Osteoblast (primary cell): Measurements from ENCODE around the gene OVOL1. TPM values are rescaled to one million over a fixed set of nuclear protein-coding genes. Genes with fewer than 3 reads are reported as not detected.
A peak's percentile ranks its signal among the peaks of the same experiment; 100 is the strongest.

Experiments used
- DNase-seq: peaks from one replicate; pipeline ENCODE4 v3.0.0; 2011; ENCODE audit warnings: low spot score, mixed read lengths; ENCODE audit not compliant: insufficient read length; ENCODE audit errors: missing footprints
- H2AFZ ChIP-seq: 2 replicates; pipeline ENCODE4 v1.6.0; 2011; ENCODE audit warnings: mild to moderate bottlenecking, low read length
- H3K27ac ChIP-seq: 2 replicates; pipeline ENCODE4 v1.5.1; 2011; ENCODE audit warnings: mild to moderate bottlenecking, low read depth, low read length, moderate library complexity
- H3K27me3 ChIP-seq: 2 replicates; pipeline ENCODE4 v1.6.0; 2012; ENCODE audit warnings: mild to moderate bottlenecking, control low read depth, inconsistent platforms, low read length, moderate library complexity; ENCODE audit not compliant: insufficient read depth
- H3K36me3 ChIP-seq: 2 replicates; pipeline ENCODE4 v1.5.1; 2011; ENCODE audit warnings: mild to moderate bottlenecking, low read length, control low read depth, moderate library complexity; ENCODE audit not compliant: insufficient read depth
- H3K4me1 ChIP-seq: 2 replicates; pipeline ENCODE4 v1.5.1; 2011; ENCODE audit warnings: mild to moderate bottlenecking, low read length, control low read depth, moderate library complexity; ENCODE audit not compliant: insufficient read depth
- H3K4me2 ChIP-seq: 2 replicates; pipeline ENCODE4 v1.6.0; 2011; ENCODE audit warnings: mild to moderate bottlenecking, low read length; ENCODE audit not compliant: insufficient read depth
- H3K4me3 ChIP-seq: fragments of 200-600 bp; sonication (generic); 3 replicates; pipeline ENCODE4 v1.5.1; 2012; ENCODE audit warnings: mild to moderate bottlenecking, low read length, inconsistent platforms; ENCODE audit not compliant: insufficient read depth
- H3K79me2 ChIP-seq: 2 replicates; pipeline ENCODE4 v1.6.0; 2012; ENCODE audit warnings: mild to moderate bottlenecking, low read length, control low read depth, inconsistent platforms; ENCODE audit not compliant: insufficient read depth
- H3K9me3 ChIP-seq: 2 replicates; pipeline ENCODE4 v1.5.1; 2011; ENCODE audit warnings: low read depth, low read length, control low read depth
- H4K20me1 ChIP-seq: 2 replicates; pipeline ENCODE4 v1.6.0; 2012; ENCODE audit warnings: mild to moderate bottlenecking, low read length, control low read depth; ENCODE audit not compliant: insufficient read depth
- CTCF ChIP-seq: IDR thresholded peaks from 2 replicates; pipeline ENCODE4 v1.5.1; 2011; ENCODE audit warnings: mild to moderate bottlenecking, low read depth, low read length, moderate library complexity; ENCODE audit errors: extremely low read depth
- total RNA-seq: library from RNA; depleted of rRNA; stranded (reverse); fragments of >200 nt; gene quantifications from 2 replicates; pipeline ENCODE4 v1.2.3, GENCODE V29; 2012

Gene OVOL1
- total RNA-seq, 1 donor = not detected

GRCh38 chr11:65794570-65795510, 8.0 kb downstream of the OVOL1 start:
- Histone ChIP-seq H3K4me1 (peaks cover 3% of the 10 kb centered on the region), H3K9me3 (no peaks in the 10 kb centered on the region), H3K27me3 (peaks cover 13% of the 10 kb centered on the region)

GRCh38 chr11:65796726-65797601, 10.1 kb downstream of the OVOL1 start:
- Histone ChIP-seq H3K4me1 (peaks cover 2% of the 10 kb centered on the region), H3K79me2 (no peaks in the 10 kb centered on the region), H3K27ac (no peak overlapping the region), H4K20me1 (no peaks in the 10 kb centered on the region), H3K4me3 (no peak overlapping the region), H3K4me2 (no peak overlapping the region), H2AFZ (no peak overlapping the region), H3K36me3 (no peaks in the 10 kb centered on the region), H3K27me3 (peaks cover 11% of the 10 kb centered on the region), H3K9me3 (no peaks in the 10 kb centered on the region)
- peak; percentile 84 for DNase-seq
- TF ChIP-seq CTCF = no peak

More at GRCh38 chr11:65794570-65795510, 8.0 kb downstream of the OVOL1 start:
- Histone ChIP-seq H3K36me3 (no peaks in the 10 kb centered on the region), H2AFZ (no peak overlapping the region), H3K79me2 (no peaks in the 10 kb centered on the region), H3K4me2 (no peak overlapping the region), H4K20me1 (no peaks in the 10 kb centered on the region), H3K4me3 (no peak overlapping the region), H3K27ac (no peak overlapping the region)
- peak; percentile 62 for DNase-seq
- no peak for TF ChIP-seq CTCF

DNA sequence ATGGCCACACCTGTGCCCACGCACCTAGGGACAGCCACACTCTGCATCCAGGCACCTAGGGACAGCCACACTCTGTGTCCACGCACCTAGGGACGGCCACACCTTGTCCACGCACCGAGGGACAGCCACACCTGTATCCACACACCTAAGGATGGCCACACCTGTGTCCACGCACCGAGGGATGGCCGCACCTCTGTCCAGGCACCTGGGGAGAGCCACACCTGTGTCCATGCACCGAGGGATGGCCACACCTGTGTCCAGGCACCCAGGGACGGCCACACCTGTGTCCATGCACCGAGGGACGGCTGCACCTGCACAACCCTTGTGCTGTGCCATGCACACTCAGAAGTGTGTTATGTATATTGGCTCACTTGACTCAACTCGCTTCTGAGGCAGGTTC, 10.8 kb downstream of the OVOL1 start:
- H3K9me3 ChIP-seq = no peaks in the 10 kb centered on the region
- no peaks in the 10 kb centered on the region for H3K4me1 ChIP-seq
- no peak overlapping the region for H3K27ac ChIP-seq
- H3K4me2 ChIP-seq = no peak overlapping the region
- H3K27me3 ChIP-seq = peaks cover 13% of the 10 kb centered on the region
- H3K4me3 ChIP-seq = no peak overlapping the region
- TF ChIP-seq CTCF = no peak
- H2AFZ ChIP-seq = no peak overlapping the region
- no peaks in the 10 kb centered on the region for H3K36me3 ChIP-seq
- peak; percentile 44 for DNase-seq
- H4K20me1 ChIP-seq = no peaks in the 10 kb centered on the region
- no peaks in the 10 kb centered on the region for H3K79me2 ChIP-seq

- no peak overlapping the region for H3K4me2 ChIP-seq
- H3K36me3 ChIP-seq = no peaks in the 10 kb centered on the region
- no peaks in the 10 kb centered on the region for H3K79me2 ChIP-seq
- no peak overlapping the region for H3K4me3 ChIP-seq
- H3K27ac ChIP-seq = no peak overlapping the region
- H3K9me3 ChIP-seq = no peaks in the 10 kb centered on the region
- TF ChIP-seq CTCF = no peak
- H3K4me1 ChIP-seq = no peaks in the 10 kb centered on the region
- peaks cover 25% of the 10 kb centered on the region for H3K27me3 ChIP-seq
- H4K20me1 ChIP-seq = no peaks in the 10 kb centered on the region
- no peak for DNase-seq
- H2AFZ ChIP-seq = no peak overlapping the region
Observed at GRCh38 chr11:65798882-65799281, 12.0 kb downstream of the OVOL1 start.
